Ovary (tissue), 9 donors: ENCODE results near the gene QRICH2. TPM values are rescaled to one million over a fixed set of nuclear protein-coding genes. Genes with fewer than 3 reads are reported as not detected.
A peak's percentile ranks its signal among the peaks of the same experiment; 100 is the strongest.
"Not testable (repeated sequence)": the region's sequence is repeated elsewhere in the genome, so short reads cannot be mapped to it uniquely, and the experiment has no call there.

ENCODE experiments used
- DNase-seq, 5 donors: peaks; one replicate each; pipeline ENCODE4 v3.0.0-alpha.2; 2019 to 2020
- H3K27ac ChIP-seq, 2 donors: fragments of 200-600 bp; one replicate each; pipeline versions ENCODE4 v1.5.1 to v1.8.0; 2019 to 2022
- H3K27me3 ChIP-seq: fragments of 200-600 bp; one replicate; pipeline ENCODE4 v1.8.0; 2022
- H3K36me3 ChIP-seq: fragments of 200-600 bp; sonication (generic); one replicate; pipeline ENCODE4 v1.5.1; 2019
- H3K4me1 ChIP-seq: one replicate; pipeline ENCODE4 v1.8.1; 2013; ENCODE audit warnings: mild to moderate bottlenecking, moderate library complexity; ENCODE audit not compliant: insufficient read depth
- H3K4me3 ChIP-seq: fragments of 200-600 bp; sonication (generic); one replicate; pipeline ENCODE4 v1.5.1; 2017
- H3K9me3 ChIP-seq, 2 donors: fragments of 200-600 bp in 1 of 2; sonication (generic) in 1 of 2; one replicate each; pipeline versions ENCODE4 v1.5.1 to v1.8.1; 2013 to 2019; ENCODE audit warnings: mild to moderate bottlenecking in 1 of 2, moderate library complexity in 1 of 2
- CTCF ChIP-seq, 3 donors: fragments of 450-650 bp in 2 of 3; fragments of 200-600 bp in 1 of 3; IDR thresholded peaks; one replicate each; pipeline versions ENCODE4 v1.5.1 to v1.8.0; 2016 to 2022; ENCODE audit warnings: antibody characterized with exemption in 3 of 3, mild to moderate bottlenecking in 1 of 3
- EP300 ChIP-seq: sonication (generic); formaldehyde crosslinking; IDR thresholded peaks from one replicate; pipeline ENCODE4 v1.6.1; 2017; ENCODE audit warnings: antibody characterized with exemption
- POLR2A ChIP-seq: fragments of 450-650 bp; IDR thresholded peaks from one replicate; pipeline ENCODE4 v1.6.1; 2017; ENCODE audit warnings: antibody characterized with exemption, mild to moderate bottlenecking, moderate library complexity
- WGBS, 3 donors: extraction: QIAGEN DNeasy Blood & Tissue Kit in 1 of 3; methylation state at CpG; one replicate each; pipeline versions ENCODE4 v1.1.5 to v1.1.7; 2013 to 2017; 5-methylcytosine and 5-hydroxymethylcytosine counted together
- intact Hi-C, 4 donors: fragments of 100-400 bp; cut with DNase I; formaldehyde crosslinking; loops; one replicate each; pipeline versions ENCODE4 v1.11.0 to v1.15.1; 2022 to 2023
- polyA plus RNA-seq, 2 donors: library from polyadenylated mRNA; stranded (reverse); fragments of 200-250 nt in 1 of 2; fragments of 350-450 nt in 1 of 2; fragmentation: Illumina TruSeq in 1 of 2; extraction: RNeasy Lipid Tissue Mini Kit (QIAGEN cat#74804) in 1 of 2; gene quantifications; one replicate each; pipeline ENCODE4 v1.2.3, GENCODE V29; 2013 to 2014
- total RNA-seq, 7 donors: library from RNA; depleted of rRNA in 2 of 7; stranded (reverse); fragments of >200 nt in 2 of 7; fragmentation: NEBNext Ultra II Directional in 3 of 7; extraction: Animal tissue kit (Norgen Biotek cat#: 25700) in 3 of 7; gene quantifications; one replicate each; pipeline versions ENCODE4 v1.1.0 to v1.2.4, GENCODE V29; 2016 to 2023
- donor health status: DM: no; HTN: no; CAD: no; lungs with moderate emphysema.
- donor health status: DM: no; HTN: no; CAD: no.
- donor health status: Bipolar disorder and iron deficiency.
- donor health status: DM: yes; HTN: yes; CAD: no.
- donor health status: DM: no; HTN: no; CAD: no.
- donor health status: DM: yes; HTN: yes; CAD: no.

QRICH2 gene
- total and polyA plus RNA-seq, 9 donors: 0.42 to 3.8 (median 1.5) TPM

- DNase-seq: peak in 1 of 5 donors; percentile 20
- TF ChIP-seq POLR2A: no peak
- no peak for TF ChIP-seq CTCF (IDR thresholded peaks at IDR 0.05)
- no peak for TF ChIP-seq EP300
- Histone ChIP-seq H3K4me1 (no peaks in the 10 kb centered on the region), H3K27me3 (no peaks in the 10 kb centered on the region), H3K36me3 (no peaks in the 10 kb centered on the region), H3K4me3 (no peak overlapping the region), H3K27ac (no peak overlapping the region), H3K9me3 (no peaks in the 10 kb centered on the region)
- intact Hi-C loops: no loop called here
- 85 to 91% (median 88%) methylated on average over 15 of the region's 15 CpGs for WGBS, 3 donors
These were observed 6.5 kb upstream of the QRICH2 start for GRCh38 chr17:76314392-76315227.

- Histone ChIP-seq H3K4me3 (no peak overlapping the region), H3K27me3 (no peaks in the 10 kb centered on the region), H3K36me3 (no peaks in the 10 kb centered on the region), H3K4me1 (no peaks in the 10 kb centered on the region), H3K9me3 (no peaks in the 10 kb centered on the region), H3K27ac (no peak overlapping the region)
- 66 to 70% (median 70%) methylated on average over 9 of the region's 9 CpGs for WGBS, 3 donors
- TF ChIP-seq POLR2A (no peak), EP300 (no peak), CTCF (IDR thresholded peaks at IDR 0.05) (no peak)
- intact Hi-C loops: no loop called here
- DNase-seq: no peak
These were observed 4.7 kb upstream of the QRICH2 start for GRCh38 chr17:76312735-76313134.

GRCh38 chr17:76309461-76309860 is 1.4 kb upstream of the QRICH2 start:
- Histone ChIP-seq H3K27ac (no peak overlapping the region), H3K4me1 (no peaks in the 10 kb centered on the region), H3K36me3 (no peaks in the 10 kb centered on the region), H3K9me3 (no peaks in the 10 kb centered on the region), H3K4me3 (no peak overlapping the region), H3K27me3 (no peaks in the 10 kb centered on the region)
- intact Hi-C loops: loop anchor here in 2 of 4 donors (5.0 to 10.0 kb wide), 2 partner anchors 88 to 195 kb away; partner anchors contain the start of gene RHBDF2 (in 1 of the 2)
- 85 to 89% (median 89%) methylated on average over 4 of the region's 4 CpGs for WGBS, 3 donors
- DNase-seq: no peak
- TF ChIP-seq EP300: no peak
- TF ChIP-seq CTCF (IDR thresholded peaks at IDR 0.05): no peak
- no peak for TF ChIP-seq POLR2A

- 93 to 96% (median 95%) methylated on average over 58 of the region's 58 CpGs for WGBS, 3 donors
- H3K4me1 ChIP-seq: no peaks in the 10 kb centered on the region
- H3K36me3 ChIP-seq: no peaks in the 10 kb centered on the region
- H3K9me3 ChIP-seq: no peaks in the 10 kb centered on the region
- no peak overlapping the region for H3K4me3 ChIP-seq
- TF ChIP-seq CTCF (IDR thresholded peaks at IDR 0.05) (no peak), POLR2A (no peak), EP300 (no peak)
- peak in 1 of 5 donors; percentile 34 for DNase-seq
- intact Hi-C loops: loop anchor here in 3 of 4 donors (2.0 to 10.0 kb wide), 3 partner anchors 85 to 197 kb away; partner anchors contain the start of gene RHBDF2 (in 1 of the 3)
- no peak overlapping the region for H3K27ac ChIP-seq
- H3K27me3 ChIP-seq: no peaks in the 10 kb centered on the region
These were observed 644 bp downstream of the QRICH2 start for GRCh38 chr17:76307299-76307965.

GRCh38 chr17:76305135-76305454 is 3.0 kb downstream of the QRICH2 start:
- H3K27me3 ChIP-seq, DNase-seq, H3K36me3 ChIP-seq, H3K4me1 ChIP-seq, H3K27ac ChIP-seq, H3K9me3 ChIP-seq, H3K4me3 ChIP-seq: not testable (repeated sequence)
- WGBS, 3 donors: 86 to 94% (median 90%) methylated on average over 3 of the region's 3 CpGs
- intact Hi-C loops: loop anchor here in 3 of 4 donors (2.0 to 10.0 kb wide), 3 partner anchors 92 to 200 kb away; partner anchors contain the start of gene RHBDF2 (in 1 of the 3)
